Naive B cell (primary cell): ENCODE results near the gene PREX1. TPM values are rescaled to one million over a fixed set of nuclear protein-coding genes. Genes with fewer than 3 reads are reported as not detected.
A peak's percentile ranks its signal among the peaks of the same experiment; 100 is the strongest.
"Not testable (repeated sequence)": the region's sequence is repeated elsewhere in the genome, so short reads cannot be mapped to it uniquely, and the experiment has no call there.

ENCODE experiments used
- ATAC-seq, 2 donors: fragments of 150-1000 bp; cut with Tn5 transposase; 2 replicates each; pipeline ENCODE4 v1.10.0; 2021; ENCODE audit warnings: low read depth in 2 of 2, mild to moderate bottlenecking in 2 of 2, moderate library complexity in 2 of 2
- DNase-seq: peaks from one replicate; pipeline ENCODE4 v3.0.0; 2022
- H3K27ac Mint-ChIP-seq, 6 donors: one replicate each; pipeline ENCODE4 v1.8.0; 2020 to 2022; ENCODE audit warnings: mild to moderate bottlenecking in 6 of 6, mixed read lengths in 6 of 6, moderate library complexity in 5 of 6, inconsistent platforms in 2 of 6
- H3K27me3 Mint-ChIP-seq, 3 donors: one replicate each; pipeline ENCODE4 v1.8.0; 2021 to 2022; ENCODE audit warnings: mixed read lengths in 3 of 3, mild to moderate bottlenecking in 1 of 3
- H3K36me3 Mint-ChIP-seq, 2 donors: one replicate each; pipeline ENCODE4 v1.8.0; 2020 to 2022; ENCODE audit warnings: mixed read lengths in 2 of 2, inconsistent platforms in 1 of 2, mild to moderate bottlenecking in 1 of 2
- H3K4me1 Mint-ChIP-seq, 3 donors: one replicate each; pipeline ENCODE4 v1.8.0; 2020 to 2022; ENCODE audit warnings: mixed read lengths in 3 of 3, inconsistent platforms in 1 of 3, mild to moderate bottlenecking in 1 of 3, moderate library complexity in 1 of 3
- H3K4me3 Mint-ChIP-seq, 8 donors: one replicate each; pipeline ENCODE4 v1.8.0; 2020 to 2022; ENCODE audit warnings: mild to moderate bottlenecking in 8 of 8, mixed read lengths in 8 of 8, moderate library complexity in 8 of 8, inconsistent platforms in 2 of 8
- H3K9me3 Mint-ChIP-seq, 7 donors: one replicate each; pipeline ENCODE4 v1.8.0; 2020 to 2022; ENCODE audit warnings: mixed read lengths in 7 of 7, mild to moderate bottlenecking in 5 of 7, inconsistent platforms in 2 of 7, moderate library complexity in 1 of 7
- polyA plus RNA-seq, 6 donors: library from polyadenylated mRNA; unstranded; fragments of 300-500 nt; fragmentation: Illumina TruSeq; gene quantifications; one replicate each; pipeline ENCODE4 v1.2.3, GENCODE V29; 2021; ENCODE audit warnings: low read depth in 6 of 6

Gene PREX1
- polyA plus RNA-seq, 6 donors from 2014 or later: 13.3 to 37.5 (median 17.1) TPM

DNA sequence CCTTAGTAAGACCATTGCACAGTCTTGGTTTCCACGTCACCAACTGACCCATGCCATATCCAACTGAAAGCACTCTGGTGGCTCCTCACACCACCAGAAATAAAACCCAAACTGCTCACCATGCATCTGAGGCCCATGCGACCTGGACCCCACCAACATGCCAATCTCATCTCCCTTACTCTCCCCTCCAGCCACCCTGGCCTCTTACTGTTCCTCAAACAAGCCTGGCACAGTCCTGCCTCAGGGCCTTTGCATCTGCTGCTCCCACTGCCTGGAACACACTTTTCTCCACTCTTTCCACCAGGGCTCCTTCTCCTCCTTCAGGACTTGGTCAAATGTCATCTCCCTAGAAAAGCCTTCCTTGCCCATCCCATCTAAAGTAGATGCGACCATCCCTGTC, 8.7 kb downstream of the PREX1 start:
- Mint-ChIP-seq H3K4me1 (peaks cover 0 to 78% (median 73%) of the 10 kb centered on the region in 3 donors), H3K27me3 (no peaks in the 10 kb centered on the region), H3K9me3 (no peaks in the 10 kb centered on the region), H3K27ac (peak overlapping the region; percentile 84 to 97 (median 93)), H3K36me3 (no peaks in the 10 kb centered on the region), H3K4me3 (peak overlapping the region; percentile 71 to 97 (median 90))
- DNase-seq (no peak), ATAC-seq (no peak)

DNA sequence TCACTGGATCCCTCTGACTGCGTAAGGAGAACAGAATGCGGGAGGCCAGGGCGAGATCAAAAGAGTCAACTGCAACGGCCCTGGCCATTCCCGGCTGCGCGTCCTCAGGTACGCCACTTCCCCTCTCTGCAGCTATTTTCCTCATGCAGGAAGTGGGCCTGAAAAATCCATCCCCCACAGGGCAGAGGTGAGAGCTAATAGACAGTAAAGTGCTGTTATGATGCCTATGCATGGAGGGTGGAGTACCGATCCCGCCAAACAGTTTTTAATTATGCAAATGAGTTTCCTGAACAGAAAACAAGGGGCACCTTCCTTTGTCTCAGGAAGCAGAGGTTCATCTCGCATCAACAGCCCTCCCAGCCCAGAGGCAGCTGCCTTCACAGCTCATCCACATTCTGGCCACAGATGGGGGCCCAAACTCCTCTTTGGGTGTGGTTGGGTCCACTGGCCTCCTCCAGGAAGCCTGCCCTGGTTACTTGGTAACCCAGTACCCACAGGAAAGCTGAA, 9.3 kb downstream of the PREX1 start:
- H3K4me1 Mint-ChIP-seq: peaks cover 0 to 72% (median 69%) of the 10 kb centered on the region in 3 donors
- peak overlapping the region; percentile 84 to 97 (median 93) for H3K27ac Mint-ChIP-seq

DNA sequence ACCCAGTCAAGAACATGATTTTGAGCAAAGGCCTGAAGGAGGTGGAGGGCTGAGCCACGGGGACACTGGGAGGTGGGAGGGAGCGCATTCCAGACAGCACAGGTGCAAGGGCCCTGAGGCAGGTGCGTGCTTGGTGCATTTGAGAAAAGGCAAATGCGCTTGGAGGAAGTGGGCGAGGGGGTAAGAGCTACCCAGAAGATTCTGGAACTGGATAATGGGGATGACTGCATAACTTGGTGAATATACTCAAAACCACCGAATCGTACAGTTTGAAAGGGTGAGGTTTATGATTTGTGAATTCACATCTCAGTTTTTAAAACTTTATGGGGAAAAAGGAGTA, 9.8 kb downstream of the PREX1 start:
- Mint-ChIP-seq H3K4me3 (peak overlapping the region; percentile 71 to 97 (median 90)), H3K36me3 (no peaks in the 10 kb centered on the region), H3K4me1 (peaks cover 0 to 67% (median 65%) of the 10 kb centered on the region in 3 donors), H3K9me3 (no peaks in the 10 kb centered on the region), H3K27ac (peak overlapping the region; percentile 73 to 97 (median 92)), H3K27me3 (no peaks in the 10 kb centered on the region)
- DNase-seq: no peak
- no peak for ATAC-seq

More for the DNA sequence above, 9.3 kb downstream of the PREX1 start:
- Mint-ChIP-seq H3K36me3 (no peaks in the 10 kb centered on the region), H3K4me3 (peak overlapping the region; percentile 71 to 97 (median 90)), H3K9me3 (no peaks in the 10 kb centered on the region), H3K27me3 (no peaks in the 10 kb centered on the region)
- peak; percentile 77 for DNase-seq
- peak; percentile 83 to 86 for ATAC-seq

DNA sequence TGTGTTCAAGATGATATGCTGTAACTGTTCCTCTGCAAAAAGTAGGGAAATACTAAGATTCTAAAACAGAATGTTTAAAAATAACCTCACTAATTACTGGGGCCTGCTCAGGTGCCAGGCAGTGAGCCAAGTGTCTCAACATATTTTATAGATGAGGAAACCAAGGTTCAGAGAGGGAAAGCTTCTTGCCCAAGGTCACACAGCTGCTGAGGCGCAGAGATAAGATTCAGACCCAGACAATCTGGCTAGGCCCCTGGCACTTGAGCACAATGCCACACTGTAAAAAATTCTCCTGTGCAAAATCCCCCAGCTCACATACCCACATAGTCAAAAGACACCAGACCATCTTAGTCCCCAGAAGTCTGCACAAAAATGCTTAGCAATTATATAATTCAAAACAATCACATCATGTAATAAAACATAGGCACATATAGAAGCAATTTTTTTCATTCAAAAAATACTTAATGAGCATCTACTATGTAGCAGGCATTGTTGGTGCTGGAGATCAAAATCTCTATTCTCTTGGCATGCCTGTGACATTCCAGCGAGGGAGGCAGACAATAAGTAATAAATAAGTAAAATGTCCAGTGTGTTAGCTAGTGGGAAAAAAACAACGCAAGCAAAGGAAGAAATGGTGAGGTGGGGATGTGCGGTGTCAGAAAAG, 10.3 kb downstream of the PREX1 start:
- no peak for DNase-seq
- no peaks in the 10 kb centered on the region for H3K36me3 Mint-ChIP-seq
- no peak for ATAC-seq
- H3K27ac Mint-ChIP-seq: peak overlapping the region in 5 of 6 donors; percentile 54 to 97 (median 91)
- H3K4me1 Mint-ChIP-seq: peaks cover 0 to 62% (median 60%) of the 10 kb centered on the region in 3 donors
- H3K4me3 Mint-ChIP-seq: peak overlapping the region; percentile 47 to 97 (median 90)
- no peaks in the 10 kb centered on the region for H3K27me3 Mint-ChIP-seq
- H3K9me3 Mint-ChIP-seq: no peaks in the 10 kb centered on the region

DNA sequence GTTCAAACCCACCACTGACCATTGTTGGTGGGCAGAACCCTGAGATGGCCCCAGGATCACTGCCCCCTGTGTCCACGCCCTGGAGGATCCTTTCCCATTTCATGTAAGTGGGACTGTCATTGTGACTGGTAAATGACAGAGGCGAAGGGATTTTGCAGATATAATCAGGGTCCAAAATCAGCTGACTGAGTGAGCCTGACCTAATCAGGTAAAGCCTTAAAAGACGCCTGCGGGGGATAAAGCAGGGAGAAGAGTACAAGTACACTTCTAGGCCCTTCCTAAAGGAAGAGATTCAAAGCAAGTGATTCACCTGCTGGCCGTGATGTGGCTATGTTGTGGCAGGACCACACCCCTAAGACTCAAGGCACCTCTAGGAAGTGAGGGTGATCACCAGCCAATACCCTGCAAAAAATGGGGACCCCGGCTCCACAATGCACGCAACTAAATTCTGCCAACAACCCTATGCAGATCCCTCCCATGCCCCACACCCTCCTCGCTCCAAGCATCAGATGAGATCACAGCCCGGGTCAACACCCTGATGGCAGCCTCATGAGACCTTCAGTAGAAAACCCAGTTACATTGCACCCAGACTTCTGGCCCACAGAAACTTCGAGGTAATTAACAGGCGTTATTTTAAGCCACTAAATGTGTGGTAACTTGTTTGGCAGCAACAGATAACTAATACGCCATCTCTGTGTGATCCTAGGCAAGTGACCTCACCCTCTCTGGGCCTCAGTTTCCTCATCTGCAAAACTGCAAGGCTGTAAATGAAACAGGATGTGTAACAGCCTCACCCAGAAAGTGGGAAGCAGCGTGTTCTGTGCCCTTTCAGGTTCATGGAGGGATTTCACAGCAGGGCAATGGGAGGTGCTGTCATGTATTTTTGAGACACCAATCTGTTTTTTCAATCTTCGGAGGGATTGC, 11.3 kb downstream of the PREX1 start:
- H3K36me3 Mint-ChIP-seq: no peaks in the 10 kb centered on the region
- H3K9me3 Mint-ChIP-seq: no peaks in the 10 kb centered on the region
- no peak for DNase-seq
- no peak for ATAC-seq
- peak overlapping the region in 7 of 8 donors; percentile 46 to 97 (median 90) for H3K4me3 Mint-ChIP-seq
- no peaks in the 10 kb centered on the region for H3K27me3 Mint-ChIP-seq
- peak overlapping the region in 4 of 6 donors; percentile 64 to 97 (median 82) for H3K27ac Mint-ChIP-seq
- H3K4me1 Mint-ChIP-seq: peaks cover 3 to 54% (median 53%) of the 10 kb centered on the region in 3 donors

DNA sequence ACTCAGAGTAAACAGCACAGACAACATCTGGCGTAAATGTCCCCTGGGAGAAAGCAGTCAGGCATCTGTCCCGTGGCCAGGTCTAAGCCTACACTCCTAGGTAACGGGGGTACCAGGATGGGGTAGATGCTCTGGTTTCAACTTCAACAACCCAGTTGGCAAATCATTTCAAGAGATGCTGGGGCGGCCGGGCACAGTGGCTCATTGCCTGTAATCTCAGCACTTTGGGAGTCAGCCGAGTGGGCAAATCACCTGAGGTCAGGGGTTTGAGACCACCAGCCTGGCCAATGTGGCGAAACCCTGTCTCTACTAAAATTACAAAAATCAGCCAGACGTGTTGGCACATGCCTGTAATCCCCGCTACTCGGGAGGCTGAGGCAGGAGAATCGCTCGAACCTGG, 12.3 kb downstream of the PREX1 start:
- Mint-ChIP-seq H3K27me3 (no peaks in the 10 kb centered on the region), H3K36me3 (no peaks in the 10 kb centered on the region), H3K9me3 (no peaks in the 10 kb centered on the region), H3K4me1 (peaks cover 7 to 53% (median 44%) of the 10 kb centered on the region in 3 donors), H3K27ac (peak overlapping the region in 5 of 6 donors; percentile 44 to 83 (median 68)), H3K4me3 (peak overlapping the region in 4 of 8 donors; percentile 29 to 43 (median 38))
- DNase-seq (no peak), ATAC-seq (no peak)

DNA sequence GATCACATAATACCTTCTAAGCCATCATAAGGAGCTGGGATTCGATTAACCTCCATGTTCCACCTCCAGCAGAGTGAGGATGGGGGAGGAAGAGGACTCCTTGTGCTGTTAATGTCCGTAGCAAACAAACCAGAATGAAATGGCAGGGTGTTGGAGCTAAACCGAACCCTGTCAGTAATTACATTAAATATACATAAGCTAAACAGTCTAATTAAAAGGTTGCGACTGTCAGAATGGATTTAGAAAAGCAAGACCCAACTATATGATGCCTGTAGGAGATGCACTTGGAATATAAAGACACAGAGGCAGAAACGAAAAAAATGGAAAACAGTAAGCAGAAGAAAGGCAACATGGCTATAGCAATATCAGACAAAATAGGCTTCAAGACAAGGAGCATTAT, 13.2 kb downstream of the PREX1 start:
- no peaks in the 10 kb centered on the region for H3K9me3 Mint-ChIP-seq
- H3K27ac Mint-ChIP-seq: peak overlapping the region in 3 of 6 donors; percentile 10 to 94 (median 68)
- peak overlapping the region in 1 of 8 donors; percentile 43 for H3K4me3 Mint-ChIP-seq
- H3K27me3 Mint-ChIP-seq: no peaks in the 10 kb centered on the region
- no peak for ATAC-seq
- no peaks in the 10 kb centered on the region for H3K36me3 Mint-ChIP-seq
- peaks cover 16 to 47% (median 42%) of the 10 kb centered on the region in 3 donors for H3K4me1 Mint-ChIP-seq
- DNase-seq: no peak

DNA sequence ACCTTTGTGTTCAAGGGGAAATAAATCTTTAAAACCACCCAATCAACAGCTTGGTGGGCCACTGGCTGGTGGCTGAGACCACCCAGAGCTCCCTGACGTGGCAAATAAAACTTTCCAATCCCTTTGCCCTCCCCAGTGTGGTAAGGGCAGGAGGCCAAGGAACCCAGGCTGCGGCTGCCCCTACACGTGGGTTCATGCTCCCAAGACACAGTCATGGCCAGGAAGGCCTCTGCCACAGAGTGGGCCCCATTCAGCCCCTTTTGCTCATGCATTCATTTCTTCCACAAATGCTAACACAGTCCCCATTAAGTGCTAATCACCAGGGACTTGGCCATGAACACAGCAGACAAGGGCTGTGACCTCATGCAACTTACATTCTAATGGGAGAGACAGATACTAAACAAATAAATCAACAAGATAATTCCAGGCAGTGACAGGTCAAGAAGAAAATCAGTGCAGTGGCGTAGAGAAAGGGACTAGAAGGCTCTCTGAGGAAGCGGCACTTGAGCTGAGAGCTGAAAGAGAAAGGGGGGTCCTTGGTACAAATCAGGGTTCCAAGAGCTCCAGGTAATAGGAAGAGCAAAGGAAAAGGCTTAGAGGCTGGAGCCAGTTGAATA, 13.8 kb downstream of the PREX1 start:
- Mint-ChIP-seq H3K4me3 (no peak overlapping the region), H3K27ac (no peak overlapping the region), H3K9me3 (no peaks in the 10 kb centered on the region), H3K27me3 (no peaks in the 10 kb centered on the region), H3K4me1 (peaks cover 20 to 43% (median 42%) of the 10 kb centered on the region in 3 donors), H3K36me3 (no peaks in the 10 kb centered on the region)
- DNase-seq: no peak
- no peak for ATAC-seq

DNA sequence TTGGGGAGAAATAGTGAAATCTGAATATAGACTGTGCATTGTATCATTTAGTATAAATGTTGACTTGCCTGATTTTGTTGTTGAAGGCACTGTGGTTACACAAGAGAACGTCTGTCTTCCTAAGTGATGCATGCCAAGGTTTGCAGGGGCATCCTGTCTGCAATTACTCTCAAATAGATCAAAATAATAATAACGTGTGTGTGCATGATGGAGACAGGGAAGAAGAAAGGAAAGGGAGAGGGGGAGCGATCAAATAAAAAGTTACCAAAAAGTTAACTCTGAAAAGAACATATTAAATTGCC, 14.4 kb downstream of the PREX1 start:
- Mint-ChIP-seq H3K9me3 (no peaks in the 10 kb centered on the region), H3K36me3 (peaks cover 0 to 4% of the 10 kb centered on the region in 2 donors), H3K4me3 (no peak overlapping the region), H3K27me3 (no peaks in the 10 kb centered on the region), H3K27ac (no peak overlapping the region), H3K4me1 (peaks cover 27 to 44% (median 42%) of the 10 kb centered on the region in 3 donors)
- no peak for DNase-seq
- ATAC-seq: no peak

DNA sequence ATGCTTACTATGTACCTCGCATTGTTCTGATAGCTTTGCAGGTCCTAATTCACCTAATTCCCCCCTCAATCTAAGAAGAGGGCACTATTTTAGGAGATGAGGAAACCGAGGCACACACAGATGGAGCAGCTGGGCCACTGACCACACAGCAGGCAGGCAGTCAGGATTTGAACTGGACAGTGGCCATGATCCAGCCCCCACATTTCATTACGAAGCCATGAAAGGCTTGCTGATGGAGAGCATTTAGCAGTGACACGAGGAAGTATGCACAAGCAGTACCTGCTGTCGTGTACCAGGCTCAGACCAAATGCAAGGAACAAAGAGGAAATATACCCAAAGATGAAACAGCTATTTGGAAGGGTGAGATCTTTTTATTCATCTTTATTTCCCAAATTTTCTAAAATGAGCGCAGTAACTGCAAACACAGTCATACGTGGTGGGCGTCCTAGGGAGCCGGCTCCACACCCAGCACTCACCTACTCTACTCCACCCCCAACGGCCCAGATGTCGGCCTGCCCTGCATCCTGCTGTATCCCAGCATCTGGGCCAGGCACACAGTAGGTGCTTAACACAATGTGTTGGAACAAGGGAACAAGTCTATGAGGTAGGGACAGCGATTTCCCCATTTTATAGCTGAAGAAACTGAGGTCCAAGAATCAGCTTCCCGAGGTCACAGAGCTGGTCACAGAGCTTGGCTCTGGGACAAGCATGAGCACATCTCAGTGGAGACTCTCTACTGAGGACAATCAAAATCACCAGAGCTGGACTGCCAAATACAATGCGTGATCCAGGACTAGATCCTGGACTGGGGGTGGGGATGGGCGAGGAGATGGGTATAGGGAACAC, 15.0 kb downstream of the PREX1 start:
- ATAC-seq: no peak
- no peaks in the 10 kb centered on the region for H3K27me3 Mint-ChIP-seq
- H3K4me1 Mint-ChIP-seq: peaks cover 32 to 42% (median 38%) of the 10 kb centered on the region in 3 donors
- H3K9me3 Mint-ChIP-seq: no peaks in the 10 kb centered on the region
- H3K4me3 Mint-ChIP-seq: no peak overlapping the region
- DNase-seq: no peak
- H3K36me3 Mint-ChIP-seq: peaks cover 0 to 6% of the 10 kb centered on the region in 2 donors
- no peak overlapping the region for H3K27ac Mint-ChIP-seq

DNA sequence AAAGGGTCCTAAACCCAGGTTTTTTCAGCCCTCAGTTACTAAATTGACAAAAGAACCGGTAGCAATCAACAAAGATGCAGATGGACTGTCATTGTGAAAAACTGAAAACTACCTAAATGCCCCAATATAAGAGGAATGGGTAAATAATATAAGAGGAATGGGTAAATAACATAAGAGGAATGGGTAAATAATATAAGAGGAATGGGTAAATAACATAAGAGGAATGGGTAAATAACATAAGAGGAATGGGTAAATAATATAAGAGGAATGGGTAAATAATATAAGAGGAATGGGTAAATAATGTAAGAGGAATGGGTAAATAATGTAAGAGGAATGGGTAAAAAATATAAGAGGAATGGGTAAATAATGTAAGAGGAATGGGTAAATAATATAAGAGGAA, 15.7 kb downstream of the PREX1 start:
- not testable (repeated sequence) for H3K9me3 Mint-ChIP-seq, H3K36me3 Mint-ChIP-seq, ATAC-seq, DNase-seq, H3K27me3 Mint-ChIP-seq
- Mint-ChIP-seq H3K4me3 (peak overlapping the region in 1 of 8 donors; percentile 63), H3K4me1 (peaks cover 38% of the 10 kb centered on the region in 3 donors), H3K27ac (peak overlapping the region in 1 of 6 donors; percentile 58)

DNA sequence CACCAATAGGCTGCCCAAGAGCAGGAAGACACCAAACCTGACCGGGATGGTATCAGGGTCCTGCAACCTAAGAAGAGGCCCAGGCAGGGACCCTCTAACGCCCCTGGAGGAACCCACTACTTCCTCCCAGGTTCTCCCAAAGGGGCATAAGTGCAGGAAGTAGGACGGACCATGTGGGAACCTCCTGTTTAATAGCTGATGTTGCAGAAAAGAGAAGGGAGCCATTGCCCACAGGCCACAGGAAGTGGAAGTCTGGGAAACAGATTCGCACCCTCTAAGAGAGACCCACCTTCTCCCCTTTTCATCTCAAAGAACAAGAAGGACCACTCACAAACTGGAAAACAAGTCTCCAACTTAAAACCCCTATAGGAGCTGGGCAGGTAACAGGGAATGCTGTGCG, 18.1 kb downstream of the PREX1 start:
- DNase-seq (no peak), ATAC-seq (no peak)
- peaks cover 0 to 11% (median 6%) of the 10 kb centered on the region in 7 donors for H3K9me3 Mint-ChIP-seq
- H3K36me3 Mint-ChIP-seq: peaks cover 13 to 15% of the 10 kb centered on the region in 2 donors
- peaks cover 35 to 47% (median 40%) of the 10 kb centered on the region in 3 donors for H3K4me1 Mint-ChIP-seq
- no peaks in the 10 kb centered on the region for H3K27me3 Mint-ChIP-seq
- peak overlapping the region in 3 of 6 donors; percentile 14 to 92 (median 69) for H3K27ac Mint-ChIP-seq
- H3K4me3 Mint-ChIP-seq: peak overlapping the region in 3 of 8 donors; percentile 16 to 78 (median 40)
